Measurements from ENCODE around the gene EPO. TPM values are rescaled to one million over a fixed set of nuclear protein-coding genes. Genes with fewer than 3 reads are reported as not detected.
A peak's percentile ranks its signal among the peaks of the same experiment; 100 is the strongest.

The EPO gene
- total and polyA plus RNA-seq, 2 experiments from 2014 or later = 0.46 TPM; not detected in 1

DNA sequence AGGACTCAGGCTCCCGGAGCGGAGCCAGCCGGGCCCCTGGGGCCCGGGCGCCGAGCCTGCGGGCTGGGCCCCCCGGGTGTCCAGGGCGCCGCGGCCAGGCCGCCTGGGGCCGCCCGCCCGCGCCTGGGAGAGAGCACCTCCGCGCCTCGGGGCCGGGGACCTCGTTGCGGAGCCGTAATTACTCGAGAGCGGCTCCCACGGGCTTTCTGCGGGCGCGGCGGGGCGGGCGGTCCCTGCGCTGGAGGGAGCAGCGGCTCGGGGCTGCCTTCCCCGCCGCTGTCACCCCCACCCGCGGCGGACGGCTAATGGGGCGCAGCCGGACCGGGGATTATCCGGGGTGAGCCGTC, 45.2 kb upstream of the EPO start:
- peak in 1 of 2 donors; percentile 58 for DNase-seq (ENCODE audit: low read depth in 1 of 2, low spot score in 1 of 2)

DNA sequence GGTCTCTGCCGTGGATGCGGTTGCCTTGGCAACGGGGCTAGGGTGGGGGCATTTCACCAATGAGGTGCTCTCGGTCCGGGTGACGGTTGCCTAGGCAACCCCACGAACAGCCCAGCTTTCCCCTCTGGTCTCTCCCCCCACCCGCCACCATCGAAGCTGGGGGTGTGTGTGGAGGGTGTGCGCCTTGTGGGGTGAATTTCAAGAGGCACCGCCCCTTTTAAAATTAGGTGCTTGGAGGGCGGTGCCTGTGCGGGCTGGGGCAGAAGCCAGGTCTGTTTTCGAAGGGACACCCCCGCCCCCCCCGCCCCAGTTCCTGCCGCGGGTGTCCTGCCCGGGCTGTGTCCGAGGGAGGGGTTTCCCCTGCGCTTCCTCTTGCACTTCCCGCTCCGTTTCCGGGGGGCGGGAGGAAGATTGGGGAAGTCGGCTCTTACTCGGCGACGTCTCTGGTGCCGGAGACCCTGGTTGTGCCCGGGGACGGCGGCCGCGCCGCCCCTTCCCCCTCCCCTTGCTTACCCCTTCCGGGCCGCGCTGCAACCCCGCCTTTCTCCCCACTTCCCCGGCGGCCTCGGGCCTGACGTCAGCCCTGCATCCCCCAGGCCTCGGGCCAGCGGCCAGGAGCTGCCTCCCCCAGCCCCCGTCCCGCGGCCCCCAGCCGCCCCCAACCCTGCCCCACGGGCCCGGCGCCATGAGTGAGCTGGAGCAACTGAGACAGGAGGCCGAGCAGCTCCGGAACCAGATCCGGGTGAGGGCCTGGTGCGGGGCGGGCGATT, 44.5 kb upstream of the EPO start:
- Histone ChIP-seq H3K9me3 (ENCODE audit: low read depth) (no peaks in the 10 kb centered on the region), H3K4me3 (peak overlapping the region; percentile 96), H3K27ac (no peak overlapping the region), H3K36me3 (peaks cover 22% of the 10 kb centered on the region), H3K27me3 (no peaks in the 10 kb centered on the region), H3K4me1 (ENCODE audit: low read depth) (peaks cover 4% of the 10 kb centered on the region)
- peak; percentile 34 to 76 for DNase-seq (ENCODE audit: low read depth in 1 of 2, low spot score in 1 of 2)
- TF ChIP-seq, protein P1, sequence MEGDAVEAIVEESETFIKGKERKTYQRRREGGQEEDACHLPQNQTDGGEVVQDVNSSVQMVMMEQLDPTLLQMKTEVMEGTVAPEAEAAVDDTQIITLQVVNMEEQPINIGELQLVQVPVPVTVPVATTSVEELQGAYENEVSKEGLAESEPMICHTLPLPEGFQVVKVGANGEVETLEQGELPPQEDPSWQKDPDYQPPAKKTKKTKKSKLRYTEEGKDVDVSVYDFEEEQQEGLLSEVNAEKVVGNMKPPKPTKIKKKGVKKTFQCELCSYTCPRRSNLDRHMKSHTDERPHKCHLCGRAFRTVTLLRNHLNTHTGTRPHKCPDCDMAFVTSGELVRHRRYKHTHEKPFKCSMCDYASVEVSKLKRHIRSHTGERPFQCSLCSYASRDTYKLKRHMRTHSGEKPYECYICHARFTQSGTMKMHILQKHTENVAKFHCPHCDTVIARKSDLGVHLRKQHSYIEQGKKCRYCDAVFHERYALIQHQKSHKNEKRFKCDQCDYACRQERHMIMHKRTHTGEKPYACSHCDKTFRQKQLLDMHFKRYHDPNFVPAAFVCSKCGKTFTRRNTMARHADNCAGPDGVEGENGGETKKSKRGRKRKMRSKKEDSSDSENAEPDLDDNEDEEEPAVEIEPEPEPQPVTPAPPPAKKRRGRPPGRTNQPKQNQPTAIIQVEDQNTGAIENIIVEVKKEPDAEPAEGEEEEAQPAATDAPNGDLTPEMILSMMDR (IDR thresholded peaks at IDR 0.05; ENCODE audit: low read depth, low read length) = no peak

More for the DNA sequence above, 45.2 kb upstream of the EPO start:
- Histone ChIP-seq H3K27me3 (peaks cover 5% of the 10 kb centered on the region), H3K36me3 (peaks cover 21% of the 10 kb centered on the region), H3K9me3 (ENCODE audit: low read depth) (no peaks in the 10 kb centered on the region), H3K4me3 (peak overlapping the region; percentile 96), H3K27ac (no peak overlapping the region), H3K4me1 (ENCODE audit: low read depth) (peaks cover 4% of the 10 kb centered on the region)
- TF ChIP-seq, protein P1 (IDR thresholded peaks at IDR 0.05; ENCODE audit: low read depth, low read length) = no peak

DNA sequence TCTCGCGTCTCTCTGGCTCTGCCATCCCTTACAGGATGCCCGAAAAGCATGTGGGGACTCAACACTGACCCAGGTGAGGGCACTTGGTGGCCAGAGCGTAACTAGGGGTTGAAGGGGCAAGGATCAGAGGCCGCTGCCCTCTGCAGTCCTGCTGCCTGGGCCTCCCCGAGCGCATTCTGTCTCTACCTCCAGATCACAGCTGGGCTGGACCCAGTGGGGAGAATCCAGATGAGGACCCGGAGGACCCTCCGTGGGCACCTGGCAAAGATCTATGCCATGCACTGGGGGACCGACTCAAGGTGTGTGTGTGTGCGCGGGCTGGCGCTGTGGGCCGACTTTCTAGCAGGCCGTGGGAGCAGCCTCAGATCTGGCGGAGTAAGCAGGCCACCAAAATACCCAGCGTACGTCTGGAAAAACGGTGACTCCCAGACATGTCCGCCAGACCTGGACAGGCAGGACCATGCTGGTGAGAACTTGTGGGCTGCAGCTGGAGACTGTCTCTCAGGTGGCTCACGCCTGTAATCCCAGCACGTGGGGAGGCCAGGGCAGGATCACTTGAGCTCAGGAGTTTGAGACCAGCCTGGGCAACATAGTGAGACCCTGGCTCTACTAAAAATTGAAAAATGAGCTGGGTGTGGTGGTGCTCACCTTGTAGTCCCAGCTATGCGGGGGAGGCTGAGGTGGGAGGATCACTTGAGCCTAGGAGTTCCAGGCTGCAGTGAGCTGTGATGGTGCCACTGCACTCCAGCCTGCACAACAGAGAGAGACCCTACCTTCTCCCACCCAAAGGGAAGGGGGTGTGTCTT, 43.6 kb upstream of the EPO start:
- no peak overlapping the region for H3K4me3 ChIP-seq
- no peaks in the 10 kb centered on the region for H3K27me3 ChIP-seq
- DNase-seq (ENCODE audit: low read depth in 1 of 2, low spot score in 1 of 2) = no peak
- peaks cover 28% of the 10 kb centered on the region for H3K36me3 ChIP-seq
- TF ChIP-seq, protein P1 (IDR thresholded peaks at IDR 0.05; ENCODE audit: low read depth, low read length) = no peak
- no peaks in the 10 kb centered on the region for H3K9me3 ChIP-seq (ENCODE audit: low read depth)
- no peak overlapping the region for H3K27ac ChIP-seq
- H3K4me1 ChIP-seq (ENCODE audit: low read depth) = peaks cover 4% of the 10 kb centered on the region

DNA sequence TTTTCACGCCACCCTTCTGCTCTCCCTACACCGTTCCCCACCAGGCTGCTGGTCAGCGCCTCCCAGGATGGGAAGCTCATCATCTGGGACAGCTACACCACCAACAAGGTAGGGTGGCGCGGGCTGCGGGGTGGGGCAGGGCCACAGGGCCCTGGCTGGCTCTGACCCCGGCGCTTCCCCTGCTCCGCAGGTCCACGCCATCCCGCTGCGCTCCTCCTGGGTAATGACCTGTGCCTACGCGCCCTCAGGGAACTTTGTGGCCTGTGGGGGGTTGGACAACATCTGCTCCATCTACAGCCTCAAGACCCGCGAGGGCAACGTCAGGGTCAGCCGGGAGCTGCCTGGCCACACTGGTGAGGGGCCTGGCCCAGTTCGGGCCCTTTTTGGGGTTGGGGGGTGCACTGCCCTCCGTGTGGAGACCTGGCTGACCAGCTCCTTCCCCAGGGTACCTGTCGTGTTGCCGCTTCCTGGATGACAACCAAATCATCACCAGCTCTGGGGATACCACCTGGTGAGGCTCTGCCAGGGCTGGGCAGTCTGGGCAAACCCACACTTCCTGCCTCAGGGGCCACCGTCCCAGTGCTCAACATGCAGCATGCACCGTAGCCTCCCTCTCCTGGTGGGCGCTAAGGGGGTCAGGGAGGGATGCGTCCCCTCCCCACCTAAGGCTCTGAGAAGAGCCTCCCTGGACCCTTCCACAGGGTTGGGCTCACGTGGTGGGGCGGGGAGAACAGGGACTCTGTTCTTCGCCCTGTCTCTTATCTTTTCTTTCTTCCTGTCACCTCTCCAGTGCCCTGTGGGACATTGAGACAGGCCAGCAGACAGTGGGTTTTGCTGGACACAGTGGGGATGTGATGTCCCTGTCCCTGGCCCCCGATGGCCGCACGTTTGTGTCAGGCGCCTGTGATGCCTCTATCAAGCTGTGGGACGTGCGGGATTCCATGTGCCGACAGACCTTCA, 42.7 kb upstream of the EPO start:
- Histone ChIP-seq H3K4me1 (ENCODE audit: low read depth) (peaks cover 4% of the 10 kb centered on the region), H3K4me3 (no peak overlapping the region), H3K36me3 (peaks cover 31% of the 10 kb centered on the region), H3K9me3 (ENCODE audit: low read depth) (no peaks in the 10 kb centered on the region), H3K27ac (no peak overlapping the region), H3K27me3 (no peaks in the 10 kb centered on the region)
- DNase-seq (ENCODE audit: low read depth in 1 of 2, low spot score in 1 of 2) = no peak
- TF ChIP-seq, protein P1 (IDR thresholded peaks at IDR 0.05; ENCODE audit: low read depth, low read length) = no peak

All from cardiac muscle cell (in vitro differentiated cells and primary cell).